Measurements from ENCODE around the gene CHST12.
"Not testable (repeated sequence)": the region's sequence is repeated elsewhere in the genome, so short reads cannot be mapped to it uniquely, and the experiment has no call there.

CHST12 gene

GRCh38 chr7:2416063-2416462 lies 12.7 kb downstream of the CHST12 start:
- TF ChIP-seq CTCF (IDR thresholded peaks at IDR 0.05) (no peak), ZFX (IDR thresholded peaks at IDR 0.05; ENCODE audit: borderline replicate concordance) (no peak)
- H3K27ac ChIP-seq = no peak overlapping the region

GRCh38 chr7:2416650-2417049 lies 13.2 kb downstream of the CHST12 start:
- TF ChIP-seq ZFX (IDR thresholded peaks at IDR 0.05; ENCODE audit: borderline replicate concordance) = no peak
- no peak for TF ChIP-seq CTCF (IDR thresholded peaks at IDR 0.05)
- H3K27ac ChIP-seq = no peak overlapping the region

- not testable (repeated sequence) for H3K27ac ChIP-seq
Observed at GRCh38 chr7:2417178-2417577, 13.8 kb downstream of the CHST12 start.

GRCh38 chr7:2417981-2418481 lies 14.6 kb downstream of the CHST12 start:
- TF ChIP-seq ZFX (IDR thresholded peaks at IDR 0.05; ENCODE audit: borderline replicate concordance) (no peak), CTCF (IDR thresholded peaks at IDR 0.05) (no peak)
- no peak overlapping the region for H3K27ac ChIP-seq

GRCh38 chr7:2420216-2420933 lies 17.0 kb downstream of the CHST12 start:
- TF ChIP-seq CTCF (IDR thresholded peaks at IDR 0.05) (no peak), ZFX (IDR thresholded peaks at IDR 0.05; ENCODE audit: borderline replicate concordance) (no peak)
- no peak overlapping the region for H3K27ac ChIP-seq

GRCh38 chr7:2421943-2422310 lies 18.5 kb downstream of the CHST12 start:
- TF ChIP-seq CTCF (IDR thresholded peaks at IDR 0.05) (no peak), ZFX (IDR thresholded peaks at IDR 0.05; ENCODE audit: borderline replicate concordance) (no peak)
- H3K27ac ChIP-seq = no peak overlapping the region

GRCh38 chr7:2425749-2426148 lies 22.3 kb downstream of the CHST12 start:
- no peak for TF ChIP-seq CTCF (IDR thresholded peaks at IDR 0.05)

More at GRCh38 chr7:2425749-2426148, 22.3 kb downstream of the CHST12 start:
- H3K27ac ChIP-seq = no peak overlapping the region

Measured in 22Rv1 (cell line).